Stimulated activated CD4-positive, alpha-beta T cell treated with anti-CD3 and anti-CD28 coated beads, Interleukin-12 subunit alpha, Interleukin-12 subunit beta, amount 100 ng/mL, for 24 hours (primary cell): ENCODE data around the gene CLTB.
"Not testable (repeated sequence)": the region's sequence is repeated elsewhere in the genome, so short reads cannot be mapped to it uniquely, and the experiment has no call there.

Experiments used
- DNase-seq, 2 experiments: peaks; one replicate each; pipeline ENCODE4 v3.0.0-alpha.2; 2020; ENCODE audit warnings: low read depth in 2 of 2

CLTB gene

GRCh38 chr5:176427971-176428370 lies 11.6 kb upstream of the CLTB start:
- DNase-seq = no peak

GRCh38 chr5:176426876-176427275 lies 10.5 kb upstream of the CLTB start:
- no peak for DNase-seq

DNA sequence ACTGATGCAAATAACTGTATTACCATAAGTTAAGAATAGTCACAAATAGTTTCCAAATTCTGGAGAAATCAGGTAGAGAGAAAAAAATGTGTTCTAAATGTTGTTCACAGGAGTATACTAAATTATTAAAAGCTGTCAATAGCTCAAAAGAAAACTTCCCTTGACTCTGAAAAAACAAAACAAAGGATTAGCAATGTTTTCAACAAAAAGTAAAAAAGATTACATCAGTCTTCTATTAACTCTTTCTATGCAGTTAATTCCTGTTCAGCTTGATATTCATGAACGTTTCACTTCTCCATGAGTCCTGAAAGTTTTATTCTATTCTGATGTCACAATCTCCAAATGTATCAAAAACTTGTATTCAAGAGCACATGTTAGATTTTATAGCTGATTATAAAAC lies 9.5 kb upstream of the CLTB start:
- DNase-seq = no peak

- no peak for DNase-seq
Observed at GRCh38 chr5:176425138-176425537, 8.8 kb upstream of the CLTB start.

DNA sequence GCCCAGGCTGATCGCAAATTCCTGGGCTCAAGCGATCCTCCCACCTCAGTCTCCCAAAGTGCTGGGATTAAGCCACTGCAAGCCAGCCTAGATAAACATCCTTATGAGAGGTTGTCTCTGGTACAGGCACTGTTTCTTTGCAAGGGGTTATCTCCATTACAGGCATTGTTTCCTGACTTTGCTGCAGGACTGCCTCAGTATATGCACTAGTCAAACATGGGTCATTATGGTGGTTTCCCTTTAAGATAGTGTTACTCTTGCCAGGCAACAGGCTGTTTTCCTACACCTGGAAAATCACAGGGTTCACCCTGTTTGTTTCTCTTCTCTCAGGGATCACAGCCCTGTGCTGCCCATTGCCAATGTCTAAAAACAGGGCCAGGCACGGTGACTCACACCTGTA lies 7.8 kb upstream of the CLTB start:
- no peak for DNase-seq

DNA sequence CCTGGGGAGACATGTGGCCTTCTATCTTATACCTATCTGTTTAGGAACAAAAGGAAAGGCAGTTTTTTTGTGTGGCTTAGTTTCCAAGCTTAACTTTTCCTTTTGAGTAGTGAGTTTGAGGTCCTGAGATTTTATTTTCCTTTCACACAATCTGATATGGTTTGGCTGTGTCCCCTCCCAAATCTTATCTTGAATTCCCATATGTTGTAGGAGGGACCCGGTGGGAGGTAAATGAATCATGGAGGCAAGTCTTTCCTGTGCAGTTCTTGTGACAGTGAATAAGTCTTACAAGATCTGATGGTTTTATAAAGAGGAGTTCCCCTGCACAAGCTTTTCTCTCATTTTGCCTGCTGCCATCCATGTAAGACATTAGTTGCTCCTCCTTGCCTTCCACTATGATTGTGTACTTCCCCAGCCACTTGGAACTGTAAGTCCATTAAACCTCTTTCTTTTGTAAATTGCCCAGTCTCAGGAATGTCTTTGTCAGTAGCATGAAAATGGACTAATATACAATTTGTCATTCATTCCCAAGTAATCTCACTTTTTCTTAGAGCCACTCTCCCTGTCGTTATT lies 4.7 kb upstream of the CLTB start:
- no peak for DNase-seq

- no peak for DNase-seq
Observed at GRCh38 chr5:176420086-176420485, 3.7 kb upstream of the CLTB start.

- no peak for DNase-seq
Observed at GRCh38 chr5:176418251-176418650, 1.9 kb upstream of the CLTB start.

DNA sequence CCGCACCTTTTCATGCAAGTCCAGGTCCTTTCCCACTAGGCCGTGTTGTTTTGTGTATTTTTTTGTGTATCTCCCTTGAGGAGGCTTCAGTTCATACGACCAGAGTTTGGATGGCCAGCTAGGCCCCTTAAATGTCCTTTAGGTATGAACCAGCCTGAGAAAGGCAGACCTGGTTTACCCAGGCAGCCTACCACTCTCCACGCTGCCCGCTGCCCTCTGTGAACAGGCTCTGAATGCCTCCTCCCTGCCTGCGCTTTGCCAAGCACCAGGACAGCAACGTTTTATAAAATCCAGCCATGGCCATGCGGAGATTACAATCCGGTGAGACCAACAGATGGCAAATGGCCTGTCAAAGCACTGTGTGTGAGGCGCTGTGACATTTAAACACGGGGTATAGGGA lies 626 bp upstream of the CLTB start:
- no peak for DNase-seq

- DNase-seq = no peak
Observed at GRCh38 chr5:176415240-176415951, 943 bp downstream of the CLTB start.

DNA sequence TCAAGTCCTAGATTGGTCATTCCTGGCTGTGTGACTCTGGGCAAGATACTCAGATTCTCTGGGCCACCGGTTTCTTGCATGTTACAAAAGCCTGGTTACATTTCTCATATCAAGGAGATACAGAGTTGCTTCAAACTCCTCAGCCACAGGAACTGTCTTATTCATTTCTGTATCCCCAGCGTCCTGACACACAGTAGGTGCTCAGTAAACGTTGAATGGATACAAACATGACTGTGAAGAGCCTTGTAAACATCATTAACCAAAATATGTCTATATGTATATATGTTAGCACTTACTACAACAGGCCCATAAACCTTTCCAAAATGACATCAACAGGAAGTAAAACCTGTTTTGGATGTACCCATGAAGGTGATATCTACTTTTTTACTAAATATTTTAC lies 1.6 kb downstream of the CLTB start:
- no peak for DNase-seq

DNA sequence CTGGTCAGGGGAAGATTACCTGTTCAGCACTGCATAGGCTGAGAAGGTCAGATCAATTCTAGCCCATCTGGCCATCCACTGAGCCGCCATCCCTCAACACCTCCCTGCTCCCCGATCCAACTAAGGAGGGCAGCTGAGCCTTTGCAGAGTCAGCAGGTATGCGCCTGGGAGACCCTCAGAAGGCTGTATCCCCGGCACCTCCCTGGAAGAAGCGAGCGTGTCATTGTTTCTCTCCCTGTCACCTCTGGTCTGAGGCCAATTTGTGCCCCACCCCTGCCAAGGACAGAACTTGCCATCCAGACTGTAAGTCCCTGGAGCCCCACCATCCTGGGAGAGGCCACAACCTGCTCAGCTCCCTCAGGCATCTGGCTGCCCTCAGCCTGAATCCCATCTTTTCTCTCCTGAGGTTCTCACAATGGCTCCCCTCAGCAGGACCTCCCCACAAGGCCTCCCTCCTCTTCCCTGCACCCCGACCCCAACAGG lies 2.6 kb downstream of the CLTB start:
- DNase-seq = no peak

- DNase-seq = no peak
Observed at GRCh38 chr5:176413255-176413565, 3.1 kb downstream of the CLTB start.

DNA sequence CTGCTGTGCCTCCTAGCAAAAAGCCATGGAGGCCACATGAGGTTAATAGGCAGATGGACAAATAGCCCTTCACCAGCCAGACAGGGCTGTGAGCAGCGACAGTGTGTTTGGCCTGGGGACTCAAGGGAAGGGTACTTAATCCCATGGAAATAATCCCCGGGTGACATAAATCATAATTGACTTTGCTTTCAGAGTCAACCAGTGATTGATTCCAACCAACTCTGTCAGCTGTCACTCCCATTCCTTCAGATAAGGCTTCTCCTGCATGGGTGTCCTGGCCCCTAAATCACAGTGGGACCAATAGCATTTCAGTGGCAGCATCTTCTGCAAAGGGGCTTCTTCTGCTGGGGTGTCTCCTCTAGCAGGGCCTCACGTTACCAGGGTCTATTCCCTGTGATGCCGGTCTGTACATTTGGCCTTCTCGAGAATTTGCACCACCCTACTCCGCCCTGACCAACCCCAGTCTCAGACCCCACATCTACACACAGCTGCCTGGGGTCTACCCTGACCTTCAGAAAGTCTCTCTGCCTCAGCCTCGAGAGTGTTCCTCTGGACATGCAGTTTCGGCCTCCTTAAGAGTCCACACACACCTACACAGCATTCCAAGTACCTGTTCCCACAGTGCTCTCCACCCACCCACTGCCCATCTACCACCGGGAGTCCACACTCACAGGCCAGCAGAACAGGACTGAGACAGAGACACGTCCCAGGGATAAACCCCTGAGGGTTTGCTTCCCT lies 3.7 kb downstream of the CLTB start:
- no peak for DNase-seq

DNA sequence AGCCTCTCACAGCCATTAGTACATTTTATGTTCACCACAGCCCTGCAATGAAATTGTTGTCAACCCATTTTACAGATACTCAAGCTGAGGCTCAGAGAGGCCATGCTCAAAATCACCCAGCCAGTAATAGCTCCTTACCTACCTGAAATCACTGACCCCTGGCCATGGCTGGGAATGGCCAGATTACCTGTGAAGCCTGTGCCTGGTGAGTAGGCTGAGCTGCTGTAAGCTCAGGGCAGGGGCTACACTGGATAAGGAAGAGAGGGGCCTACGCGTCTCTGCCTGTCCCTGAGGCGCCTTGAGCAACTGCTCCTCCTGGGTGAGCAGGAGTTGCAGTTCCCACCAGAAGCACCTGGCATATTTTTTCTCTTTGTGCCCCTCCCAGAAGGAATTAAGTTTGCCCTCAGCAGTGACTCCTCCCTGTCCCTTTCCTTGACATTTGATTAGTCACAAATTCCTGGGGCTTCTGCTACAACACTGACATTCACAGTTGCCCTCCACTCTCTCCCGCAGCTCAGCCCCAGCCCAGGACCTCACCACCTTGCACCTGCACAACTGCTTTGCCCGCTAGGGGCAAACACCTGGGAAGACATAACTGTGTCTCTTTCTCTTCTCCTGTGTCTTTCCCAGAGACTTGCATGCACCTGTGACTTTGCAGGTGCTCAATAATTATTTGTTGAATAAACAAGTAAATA lies 5.7 kb downstream of the CLTB start:
- no peak for DNase-seq

DNA sequence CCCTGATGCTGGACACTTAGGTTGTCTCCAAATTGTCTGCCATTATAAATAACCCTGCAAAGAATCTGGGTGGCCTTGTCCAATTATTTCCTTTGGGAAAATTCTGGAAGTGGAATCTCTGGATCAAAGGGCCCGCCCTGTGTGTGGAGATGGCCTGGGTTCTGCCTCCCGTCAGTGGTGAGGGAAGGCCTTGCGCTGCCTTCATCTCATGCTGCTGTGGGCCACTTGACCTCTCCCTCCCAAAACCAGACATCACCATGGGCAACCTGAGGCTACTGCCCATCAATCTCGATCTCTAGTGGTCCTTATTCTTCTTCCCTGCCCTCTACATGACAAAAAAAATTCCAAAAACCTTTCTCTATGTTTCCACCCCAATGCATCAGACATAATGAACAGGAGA lies 6.6 kb downstream of the CLTB start:
- DNase-seq = no peak

GRCh38 chr5:176408590-176408989 lies 7.7 kb downstream of the CLTB start:
- DNase-seq = no peak

- not testable (repeated sequence) for DNase-seq
Observed at GRCh38 chr5:176408252-176408573, 8.1 kb downstream of the CLTB start.

DNA sequence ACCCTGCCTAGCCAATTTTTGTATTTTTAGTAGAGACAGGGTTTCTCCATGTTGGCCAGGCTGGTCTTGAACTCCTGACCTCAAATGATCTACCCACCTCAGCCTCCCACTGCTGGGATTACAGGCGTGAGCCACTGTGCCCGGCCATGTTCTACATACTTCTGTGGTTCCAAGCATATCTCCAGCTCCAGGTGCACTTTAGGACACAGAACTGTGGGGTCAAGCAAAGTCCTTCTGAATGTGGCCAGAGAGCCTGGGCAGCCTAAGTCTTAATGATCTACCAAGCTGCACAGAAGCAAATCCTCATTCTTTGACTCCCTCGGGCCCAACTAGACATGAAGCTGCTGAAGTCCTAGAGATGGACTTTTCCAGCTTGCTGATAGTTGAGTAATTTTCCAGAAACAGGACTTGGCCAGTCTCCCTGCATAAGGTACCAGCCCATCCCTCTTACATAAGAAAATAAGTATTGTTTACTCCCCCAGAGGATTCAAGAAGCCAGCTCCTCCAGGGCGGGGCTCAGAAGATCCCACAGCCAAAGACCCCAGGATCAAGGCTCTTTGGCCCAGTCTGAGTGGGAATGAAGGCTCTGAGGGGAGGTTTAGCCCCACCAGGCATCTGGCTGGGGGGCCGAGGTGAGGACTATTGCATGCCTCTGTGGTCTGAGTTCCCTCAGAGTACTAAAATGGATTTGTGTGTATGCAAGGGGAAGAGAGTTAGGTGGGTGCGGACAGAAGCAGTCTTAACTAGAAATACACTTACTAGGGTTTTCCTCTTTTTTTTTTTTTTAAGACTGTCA lies 8.7 kb downstream of the CLTB start:
- DNase-seq = no peak

DNA sequence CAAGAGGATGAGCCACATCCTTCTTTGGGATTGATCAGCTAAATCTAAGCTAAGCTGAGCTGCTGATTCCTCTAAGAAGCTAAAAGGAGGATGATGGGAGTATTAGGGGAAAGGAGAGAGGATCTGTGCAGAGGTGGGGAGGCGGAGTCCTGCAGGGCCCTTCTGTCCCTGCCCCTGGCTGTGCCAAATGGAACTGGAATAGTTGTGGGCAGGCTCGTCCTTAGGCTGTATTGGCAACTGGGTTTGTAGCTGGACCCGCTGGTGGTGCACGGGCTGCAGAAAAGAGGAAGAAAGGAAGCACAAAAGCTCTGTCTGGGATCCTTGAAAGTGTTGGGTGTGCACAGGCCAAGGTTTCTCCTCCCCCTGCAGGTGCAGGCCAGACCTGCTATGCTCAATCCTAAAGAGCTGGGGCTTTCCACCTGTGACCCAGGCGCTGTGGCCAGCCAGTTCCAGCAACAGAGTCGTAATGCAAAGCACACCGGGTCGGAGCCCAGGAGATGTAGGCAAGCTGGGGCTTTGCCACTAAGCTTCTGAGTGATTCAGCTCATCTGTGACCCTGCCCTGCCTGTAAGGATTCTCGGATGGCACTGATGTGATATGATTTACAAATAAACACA lies 9.8 kb downstream of the CLTB start:
- DNase-seq = no peak

DNA sequence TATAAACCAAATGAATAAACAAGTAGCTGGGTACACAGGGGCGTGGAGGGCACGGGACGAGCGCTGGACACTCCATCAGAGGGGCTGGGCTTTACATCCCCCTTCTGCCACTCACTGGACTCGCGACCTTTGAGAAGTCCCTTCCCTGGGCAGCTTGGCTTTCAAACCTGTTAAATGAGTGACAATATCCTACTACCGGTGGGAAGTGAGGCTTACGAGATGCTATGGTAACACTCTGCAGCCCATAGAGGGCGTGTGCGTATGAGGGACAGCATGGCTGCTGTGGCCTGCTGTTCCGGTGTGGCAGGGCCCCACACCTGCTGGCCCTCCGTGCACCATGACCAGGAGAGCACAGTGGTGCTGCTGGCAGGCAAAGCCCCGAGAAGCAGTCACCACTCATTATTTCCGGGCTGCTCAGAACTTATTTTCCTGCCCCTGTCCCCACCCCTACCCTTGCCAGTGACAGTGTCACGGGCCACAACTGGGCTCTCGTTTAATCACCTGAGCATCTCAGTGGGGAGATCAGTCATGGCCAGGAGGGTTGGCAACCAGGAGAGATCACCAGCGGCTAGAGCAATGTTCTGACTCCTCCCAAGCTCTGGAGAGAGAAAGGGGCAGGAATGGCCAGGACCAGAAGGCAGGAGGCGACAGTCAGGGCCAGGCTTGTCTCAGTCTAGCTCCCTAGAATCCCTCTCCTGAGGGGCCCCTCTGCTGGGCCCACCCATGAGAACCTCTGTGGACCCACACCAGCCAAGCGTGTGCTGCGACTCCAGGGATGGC lies 10.5 kb downstream of the CLTB start:
- no peak for DNase-seq
